GM18505 (cell line): ENCODE results near the gene CNST.

Source experiments
- ATAC-seq: cut with Tn5 transposase; IDR thresholded peaks from one replicate; pipeline ENCODE4 v1.9.1; 2021; ENCODE audit not compliant: unreplicated experiment
- POLR2A ChIP-seq: IDR thresholded peaks from 4 replicates; pipeline ENCODE4 v1.6.1; 2011; ENCODE audit warnings: borderline replicate concordance; ENCODE audit not compliant: insufficient read depth, insufficient read length; ENCODE audit errors: extremely low read depth

CNST gene

DNA sequence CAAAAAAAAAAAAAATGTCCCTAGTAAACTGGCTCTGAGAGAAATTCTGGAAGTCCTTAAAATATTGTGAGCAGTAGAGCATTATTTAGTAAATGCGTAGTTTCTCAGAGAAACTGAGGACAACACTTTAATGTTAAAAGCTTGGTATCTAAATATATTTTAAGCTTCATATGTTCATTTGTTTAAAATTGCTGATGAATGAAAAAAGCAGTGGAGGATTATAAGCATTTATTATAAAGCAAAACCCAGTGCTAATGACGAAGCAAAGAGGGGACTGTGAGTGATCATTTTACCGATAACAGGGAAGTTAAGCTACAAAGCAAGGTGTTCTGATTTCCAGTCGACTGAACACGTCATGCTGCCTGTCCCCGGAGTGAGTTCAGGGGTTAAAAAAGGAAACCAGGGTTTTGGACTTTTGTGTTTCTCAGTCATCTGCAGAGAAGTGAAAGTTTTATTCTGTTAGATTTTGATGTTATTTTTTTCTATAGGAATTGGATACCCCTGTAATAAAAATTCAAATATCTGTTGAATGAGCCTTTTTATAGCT is 93.4 kb downstream of the CNST start:
- peak; percentile 70 for ATAC-seq

DNA sequence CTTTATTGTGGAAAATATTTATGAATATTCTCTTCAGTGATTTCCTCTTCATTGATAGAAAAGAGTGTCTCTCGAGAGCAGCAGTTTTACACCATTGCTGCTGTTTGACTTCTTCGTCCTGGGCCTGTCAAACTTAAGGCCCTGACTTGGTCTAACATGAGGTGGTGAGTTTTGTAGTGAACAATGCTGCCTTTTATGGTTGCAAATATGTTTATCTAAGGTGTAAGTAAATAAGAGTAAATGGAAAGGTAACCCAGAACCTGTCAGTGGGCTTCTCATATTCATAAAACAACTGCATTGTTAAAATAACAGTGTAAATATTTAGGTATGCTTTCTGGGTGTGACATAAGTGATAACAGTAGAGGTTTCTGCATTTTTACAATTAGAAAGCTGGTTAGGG is 95.2 kb downstream of the CNST start:
- ATAC-seq, result no peak
- no peak for TF ChIP-seq POLR2A

More for the DNA sequence above, 93.4 kb downstream of the CNST start:
- TF ChIP-seq POLR2A, result no peak

DNA sequence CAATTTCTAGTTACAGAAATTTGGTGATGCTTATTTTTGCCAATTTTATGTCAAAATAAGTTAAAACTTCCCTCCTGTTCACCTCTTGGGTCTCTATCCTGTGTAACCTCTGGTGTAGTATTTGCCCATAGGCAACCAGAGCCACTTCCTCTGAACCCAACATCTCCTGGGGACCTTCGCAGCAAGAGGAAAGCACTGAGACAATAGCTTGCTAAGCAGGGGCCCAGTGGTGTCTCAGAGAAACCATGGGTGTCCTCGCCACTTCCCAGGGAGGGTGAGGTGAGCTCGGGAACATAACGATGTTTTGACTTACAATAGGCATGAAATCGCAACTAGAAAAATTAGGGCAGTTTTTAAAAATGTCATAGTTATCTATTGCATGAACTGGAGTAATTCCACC is 101.5 kb downstream of the CNST start:
- TF ChIP-seq POLR2A, result no peak
- ATAC-seq, result no peak

DNA sequence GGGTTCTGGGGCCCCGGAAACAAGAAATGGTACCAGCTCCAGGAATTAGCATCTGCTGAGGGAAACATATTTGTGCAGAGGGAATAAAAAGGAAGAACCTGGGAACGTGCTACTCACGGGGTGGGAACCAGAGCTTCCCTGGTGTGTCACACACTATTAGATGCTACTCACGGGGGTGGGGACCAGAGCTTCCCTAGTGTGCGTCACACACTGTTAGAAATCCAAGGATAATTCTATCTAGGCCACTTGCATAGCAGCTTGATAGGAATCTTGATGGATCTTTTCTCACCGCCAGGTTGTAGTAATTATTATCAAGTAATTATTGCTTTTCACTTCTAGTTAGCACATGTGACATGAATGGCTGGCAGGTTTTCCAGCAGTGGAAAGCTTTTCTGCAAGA is 103.4 kb downstream of the CNST start:
- ATAC-seq, result no peak
- TF ChIP-seq POLR2A, result no peak

DNA sequence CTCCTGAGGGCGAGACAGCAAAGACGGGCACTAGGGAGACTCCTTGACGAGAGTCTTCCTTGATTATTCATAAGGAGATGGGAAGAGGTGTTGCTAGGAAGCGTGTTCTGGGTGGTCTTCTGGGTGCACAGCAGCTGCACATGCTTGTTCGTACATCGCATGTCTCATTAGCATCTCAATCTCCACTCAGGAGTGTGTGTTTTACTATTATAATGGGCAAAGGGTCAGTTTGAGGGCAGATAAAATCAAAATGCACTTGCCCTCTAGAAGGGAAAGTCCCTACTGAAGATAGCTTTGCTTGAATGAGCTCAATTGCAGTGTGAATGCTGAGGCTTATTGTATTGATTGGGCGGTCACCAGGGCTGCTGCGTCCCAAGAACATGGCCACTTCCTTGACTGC is 107.8 kb downstream of the CNST start:
- no peak for ATAC-seq

DNA sequence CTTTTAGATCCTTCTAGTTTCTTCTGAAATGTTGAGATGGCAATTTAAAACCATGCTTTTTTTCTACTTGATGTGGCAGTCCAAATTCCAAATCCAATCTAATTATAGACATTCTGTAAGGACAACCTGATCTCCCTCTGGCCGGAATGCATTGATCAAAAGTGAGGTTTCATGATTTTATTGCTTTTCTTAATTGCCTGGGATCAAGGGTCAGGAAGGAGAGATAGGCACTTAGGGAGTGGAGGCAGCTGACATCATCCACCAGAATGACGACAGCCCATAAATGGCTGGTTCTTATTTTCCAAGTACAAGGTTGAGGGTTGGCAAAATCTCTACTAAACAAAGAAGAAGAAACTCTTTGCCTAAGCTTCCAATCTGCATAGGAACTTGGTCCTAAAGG is 111.6 kb downstream of the CNST start:
- TF ChIP-seq POLR2A, result no peak
- no peak for ATAC-seq

More for the DNA sequence above, 107.8 kb downstream of the CNST start:
- no peak for TF ChIP-seq POLR2A

DNA sequence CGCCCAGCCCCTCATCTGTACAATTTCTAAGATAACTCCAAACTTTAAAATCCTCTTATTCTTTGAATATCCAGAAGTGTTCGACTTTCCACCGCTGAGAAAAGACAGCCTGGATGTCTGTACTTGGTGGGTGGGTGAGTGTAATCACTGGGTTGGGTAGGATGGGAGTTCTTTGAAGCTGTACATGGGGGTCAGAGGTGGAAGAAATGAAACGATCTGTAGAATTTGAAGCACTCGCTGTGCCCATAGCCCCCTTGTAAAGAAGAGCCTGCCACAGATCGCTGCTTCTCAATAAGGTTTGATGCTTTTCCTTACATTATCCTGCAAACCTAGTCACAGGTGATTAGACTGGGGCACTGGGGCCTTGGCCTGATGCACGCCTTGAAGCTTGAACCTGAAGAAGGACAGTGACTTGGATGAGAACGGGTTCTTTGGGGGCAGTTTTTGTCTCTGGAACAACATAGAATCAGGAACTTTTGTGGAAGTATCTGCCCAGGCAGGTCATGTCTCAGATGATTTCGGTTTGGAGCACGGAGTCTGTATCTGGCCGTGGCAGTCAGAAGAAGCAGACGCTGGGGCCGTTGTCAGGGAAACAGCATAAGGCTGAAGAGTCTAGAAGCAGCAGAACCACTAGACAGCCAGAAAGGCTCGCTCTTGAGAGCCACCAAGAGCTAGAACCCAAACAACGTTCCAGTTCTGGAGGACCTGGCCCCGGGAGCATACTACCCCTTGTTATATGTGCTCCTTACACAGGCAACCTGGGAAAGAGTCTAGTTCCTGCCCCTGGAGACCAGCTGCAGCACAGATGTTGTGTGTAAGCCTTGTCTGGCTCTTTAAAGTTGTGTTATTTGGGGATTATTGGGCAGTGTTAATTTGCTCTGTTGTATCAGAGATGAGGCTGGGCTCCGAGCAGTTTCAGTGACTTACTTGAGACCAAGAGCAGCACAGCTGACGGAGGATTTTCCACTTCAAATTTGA is 112.8 kb downstream of the CNST start:
- ATAC-seq, result no peak
- TF ChIP-seq POLR2A, result no peak

- TF ChIP-seq POLR2A, result no peak
These were observed 113.5 kb downstream of the CNST start for GRCh38 chr1:246679794-246680177.

DNA sequence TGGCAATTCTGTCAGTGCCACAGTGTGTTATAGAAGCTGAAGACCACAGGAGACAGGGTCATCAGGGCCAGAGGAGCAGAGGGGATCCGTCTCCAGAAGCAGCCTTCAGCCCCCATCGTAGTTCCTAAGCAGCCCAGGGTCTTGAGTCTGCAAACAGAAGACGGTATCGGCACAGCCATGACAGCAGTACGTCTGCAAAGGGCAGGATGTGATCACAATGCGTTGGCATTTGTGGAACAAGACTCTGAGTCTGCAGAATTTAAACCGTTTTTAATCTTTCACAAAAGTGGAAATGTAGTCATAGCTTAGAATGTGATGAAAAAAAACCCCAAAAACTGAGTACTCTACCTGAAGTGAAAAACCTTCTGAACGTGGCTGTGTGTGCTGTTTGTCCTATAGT is 113.9 kb downstream of the CNST start:
- no peak for TF ChIP-seq POLR2A
- ATAC-seq, result no peak

More at GRCh38 chr1:246679794-246680177, 113.5 kb downstream of the CNST start:
- no peak for ATAC-seq

DNA sequence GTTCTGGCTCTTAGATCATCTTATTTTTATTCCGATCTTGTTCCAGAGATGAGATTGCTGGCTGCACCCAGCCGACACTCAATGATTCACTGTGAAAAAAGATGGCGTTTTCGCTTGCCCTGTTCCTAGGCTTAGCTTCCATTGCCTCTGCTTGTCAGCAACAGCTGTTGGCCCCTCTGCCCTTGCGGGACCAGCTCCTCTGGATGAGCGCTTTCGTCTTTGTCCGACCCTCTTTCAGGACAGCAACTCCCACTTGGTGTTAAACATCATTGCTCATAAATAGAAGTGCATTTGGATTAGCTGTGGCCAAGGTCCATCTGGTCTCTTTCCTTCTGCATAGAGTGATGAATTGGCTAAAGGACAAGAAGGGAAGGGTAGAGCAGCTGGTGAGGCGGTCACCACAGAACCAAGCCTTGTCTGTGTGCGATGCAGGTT is 114.5 kb downstream of the CNST start:
- TF ChIP-seq POLR2A, result no peak
- ATAC-seq, result no peak

DNA sequence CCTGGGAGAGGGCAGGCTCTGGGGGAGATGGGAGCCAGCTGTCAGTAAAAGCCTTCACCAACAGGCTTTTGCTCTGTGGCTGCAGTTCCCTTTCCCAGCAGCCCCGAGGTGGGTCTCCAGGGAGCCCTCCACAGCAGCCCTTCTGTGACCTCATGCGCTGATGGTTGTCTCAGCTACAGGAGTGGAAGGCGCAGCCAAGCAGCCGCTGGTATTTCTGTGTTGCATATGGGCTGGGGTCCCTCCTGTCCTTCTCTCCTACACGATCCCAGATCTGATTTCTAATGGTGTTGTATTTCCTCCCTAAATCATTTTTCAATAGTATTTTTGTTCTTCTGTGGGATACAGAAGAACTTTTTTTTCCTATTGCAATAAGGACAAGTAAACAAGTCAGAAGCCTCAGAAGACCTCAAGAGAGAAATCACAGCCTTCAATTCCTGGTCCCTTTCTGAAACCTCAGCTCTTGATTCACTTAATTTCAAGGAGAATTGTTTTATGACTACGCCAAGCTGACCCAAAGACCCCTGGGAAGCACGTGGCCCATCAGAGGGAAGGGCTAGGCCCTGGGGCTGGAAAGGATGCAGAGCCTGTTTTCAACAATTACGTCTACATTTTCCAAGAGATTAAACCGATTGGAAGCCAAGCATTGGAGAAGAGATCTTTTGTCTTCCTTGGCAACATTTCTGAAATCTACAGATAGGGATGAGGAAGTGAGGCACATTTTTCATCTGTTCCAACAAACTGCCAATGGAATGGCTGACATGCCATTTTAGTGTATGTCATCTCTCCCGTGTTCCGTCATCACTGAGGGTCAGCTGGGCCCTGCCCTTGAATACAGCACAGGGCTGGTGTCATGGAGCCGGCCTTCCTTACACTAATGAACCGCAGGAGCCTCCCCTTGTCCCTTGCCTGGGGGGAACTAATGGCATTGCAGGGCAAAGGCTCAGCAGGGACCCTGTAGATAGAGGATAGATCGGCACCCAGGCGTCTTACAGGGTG is 115.9 kb downstream of the CNST start:
- ATAC-seq, result no peak
- TF ChIP-seq POLR2A, result no peak

DNA sequence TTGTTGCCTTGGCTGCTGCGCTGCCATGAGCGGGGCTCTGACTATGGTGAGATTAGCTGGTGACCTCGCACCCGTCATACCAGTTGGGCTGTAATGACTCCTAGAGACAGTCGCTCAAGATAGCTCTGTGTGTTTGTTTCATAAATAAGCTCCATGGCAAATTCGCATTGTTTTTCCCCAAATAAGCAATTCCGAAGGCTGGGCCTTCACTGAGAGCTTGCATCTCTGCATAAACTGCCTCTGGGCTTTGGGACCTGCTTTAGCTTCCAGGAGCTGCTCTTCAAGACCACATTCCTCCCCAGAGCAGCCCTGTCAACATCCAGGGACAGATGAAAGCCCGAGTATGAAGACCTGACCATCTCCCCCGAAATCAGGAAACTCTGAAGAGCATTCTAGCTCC is 117.3 kb downstream of the CNST start:
- ATAC-seq, result no peak
- no peak for TF ChIP-seq POLR2A

DNA sequence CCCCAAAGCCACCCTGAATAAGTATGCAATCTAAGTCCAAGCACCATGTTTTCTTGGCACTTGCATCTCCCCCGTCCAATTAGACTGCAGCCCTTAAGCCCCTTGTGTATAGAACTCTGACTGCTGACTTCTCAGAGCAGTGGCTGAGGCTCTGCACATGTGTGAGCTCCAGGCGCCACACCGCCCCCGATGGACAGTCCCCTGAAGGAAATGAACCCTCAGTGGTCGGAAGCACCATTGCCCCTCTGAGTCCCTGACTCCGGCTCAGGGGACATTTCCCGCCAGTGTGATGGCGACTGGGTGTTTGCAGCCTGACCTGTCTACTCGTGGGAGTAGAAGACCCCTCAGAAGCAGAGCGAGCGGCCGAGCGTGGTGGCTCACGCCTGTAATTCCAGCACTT is 120.7 kb downstream of the CNST start:
- TF ChIP-seq POLR2A, result no peak
- ATAC-seq, result no peak
